Measurements from ENCODE around the gene IER2. TPM values are rescaled to one million over a fixed set of nuclear protein-coding genes. Genes with fewer than 3 reads are reported as not detected.

Gene IER2, protein sequence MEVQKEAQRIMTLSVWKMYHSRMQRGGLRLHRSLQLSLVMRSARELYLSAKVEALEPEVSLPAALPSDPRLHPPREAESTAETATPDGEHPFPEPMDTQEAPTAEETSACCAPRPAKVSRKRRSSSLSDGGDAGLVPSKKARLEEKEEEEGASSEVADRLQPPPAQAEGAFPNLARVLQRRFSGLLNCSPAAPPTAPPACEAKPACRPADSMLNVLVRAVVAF
- polyA plus RNA-seq: 100 to 1,000 TPM in 1 of 2 donors, 10 to 100 TPM in 1; 52.1 to 101 TPM

DNA sequence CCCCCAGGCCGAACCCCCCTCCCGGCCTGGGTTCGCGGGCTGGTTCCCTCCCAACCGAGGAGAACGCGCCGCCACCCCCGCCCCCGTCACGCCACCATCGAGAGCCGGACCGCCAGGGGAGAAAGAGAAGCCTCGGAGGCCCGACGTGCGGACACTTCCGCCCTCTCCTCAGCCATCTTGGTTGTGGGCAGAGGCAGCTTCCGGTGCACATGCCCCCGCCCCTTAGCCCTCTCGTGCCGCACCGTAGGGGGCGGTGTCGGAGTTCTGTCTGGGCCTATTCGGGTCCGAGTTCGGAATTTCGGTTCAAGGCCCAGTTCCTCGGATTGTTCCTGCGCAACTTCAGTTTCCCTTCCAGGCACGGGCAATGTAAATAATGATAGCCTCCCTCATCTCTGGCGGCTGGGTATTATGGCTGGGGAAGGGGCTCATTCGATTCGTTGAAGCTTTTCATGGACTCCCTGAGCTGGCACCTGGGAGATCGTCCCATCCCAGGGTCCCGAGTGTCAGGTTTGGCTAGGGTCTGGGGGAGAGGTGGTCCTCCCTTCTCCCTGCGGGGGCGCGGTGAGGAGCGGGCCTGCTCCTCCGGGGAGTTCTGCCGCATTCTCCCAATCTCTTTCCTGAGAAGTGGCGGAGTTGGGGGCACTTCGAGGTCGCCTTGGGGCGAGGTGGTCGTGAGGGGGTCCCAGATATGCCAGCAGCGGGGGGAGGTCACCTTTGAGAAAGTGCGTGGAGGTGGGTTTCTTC is at the start of gene IER2, which contains the start of gene STX10:
Gene IER2, plus strand, starts transcription at position 225 of the 744 bp plus-strand sequence. CDS start 2,776 bp downstream, outside the sequence.
Gene STX10, minus strand, starts transcription at position 189 of the 744 bp plus-strand sequence. CDS start 202 bp downstream, outside the sequence.
- H3K36me3 ChIP-seq (ENCODE audit: control insufficient read depth in 2 of 2, insufficient read depth in 2 of 2, low read length in 1 of 2): no peaks in the 10 kb centered on the region
- 1% methylated on average over 31 to 51 of the region's 51 CpGs for WGBS, 2 donors
- H3K27me3 ChIP-seq (ENCODE audit: control insufficient read depth in 1 of 2, insufficient read depth in 2 of 2, low read length in 2 of 2): no peaks in the 10 kb centered on the region
- peaks cover 0 to 4% of the 10 kb centered on the region in 2 donors for H3K4me1 ChIP-seq (ENCODE audit: control insufficient read depth in 2 of 2, insufficient read depth in 2 of 2, low read length in 1 of 2)
- peak within 1 kb of the TSS; percentile 80 to 95 for H3K4me3 ChIP-seq (ENCODE audit: low read depth in 1 of 2, low read length in 2 of 2)
- H3K27ac ChIP-seq (ENCODE audit: low read depth in 2 of 2, low read length in 1 of 2): peak within 1 kb of the TSS; percentile 97 to 100
- no peaks in the 10 kb centered on the region for H3K9me3 ChIP-seq (ENCODE audit: control insufficient read depth in 2 of 2, insufficient read depth in 1 of 2, low read depth in 1 of 2, low read length in 1 of 2)

DNA sequence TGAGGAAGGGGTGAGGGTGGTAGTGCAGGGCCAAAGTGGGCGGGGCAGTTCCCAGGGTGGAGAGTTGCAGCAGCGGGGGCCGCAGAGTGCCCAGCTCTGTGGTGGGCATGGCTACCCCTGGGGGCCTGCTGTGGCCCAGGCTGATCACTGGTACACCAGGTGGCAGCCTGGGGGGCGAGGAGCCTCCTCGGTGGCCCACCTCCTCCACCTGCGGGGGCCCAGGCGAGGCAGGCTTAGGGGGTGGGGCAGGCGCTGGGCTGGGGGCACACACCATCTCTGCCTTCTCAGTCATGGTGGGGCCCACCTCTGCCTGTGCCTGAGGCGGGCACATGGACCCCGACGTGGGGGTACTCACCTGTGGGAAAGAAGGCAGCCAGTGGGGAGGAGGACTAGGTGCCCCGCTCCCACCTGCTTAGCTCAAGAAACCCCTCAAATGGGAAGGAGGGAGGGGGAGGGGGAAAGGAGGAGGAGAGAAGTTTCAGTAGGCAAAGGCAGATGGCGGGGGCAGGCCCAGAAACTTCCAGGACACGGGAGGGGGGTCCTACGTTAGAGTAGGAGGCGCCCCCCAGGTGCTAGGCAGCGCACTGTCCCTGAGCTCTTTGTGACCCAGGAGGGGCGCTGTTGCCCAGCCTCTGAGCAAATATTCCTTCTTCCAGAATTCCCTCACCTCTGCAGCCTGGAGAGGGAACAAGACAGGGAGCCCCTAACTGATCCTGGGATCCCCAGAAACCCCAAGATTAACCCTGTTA is 49.2 kb upstream of the IER2 start:
- 69 to 71% methylated on average over 17 to 18 of the region's 18 CpGs for WGBS, 2 donors
- Histone ChIP-seq H3K36me3 (ENCODE audit: control insufficient read depth in 2 of 2, insufficient read depth in 2 of 2, low read length in 1 of 2) (peaks cover 0 to 3% of the 10 kb centered on the region in 2 donors), H3K9me3 (ENCODE audit: control insufficient read depth in 2 of 2, insufficient read depth in 1 of 2, low read depth in 1 of 2, low read length in 1 of 2) (peaks cover 0 to 2% of the 10 kb centered on the region in 2 donors), H3K4me1 (ENCODE audit: control insufficient read depth in 2 of 2, insufficient read depth in 2 of 2, low read length in 1 of 2) (peaks cover 0 to 23% of the 10 kb centered on the region in 2 donors), H3K27me3 (ENCODE audit: control insufficient read depth in 1 of 2, insufficient read depth in 2 of 2, low read length in 2 of 2) (no peaks in the 10 kb centered on the region), H3K27ac (ENCODE audit: low read depth in 2 of 2, low read length in 1 of 2) (no peak overlapping the region), H3K4me3 (ENCODE audit: low read depth in 1 of 2, low read length in 2 of 2) (no peak overlapping the region)

DNA sequence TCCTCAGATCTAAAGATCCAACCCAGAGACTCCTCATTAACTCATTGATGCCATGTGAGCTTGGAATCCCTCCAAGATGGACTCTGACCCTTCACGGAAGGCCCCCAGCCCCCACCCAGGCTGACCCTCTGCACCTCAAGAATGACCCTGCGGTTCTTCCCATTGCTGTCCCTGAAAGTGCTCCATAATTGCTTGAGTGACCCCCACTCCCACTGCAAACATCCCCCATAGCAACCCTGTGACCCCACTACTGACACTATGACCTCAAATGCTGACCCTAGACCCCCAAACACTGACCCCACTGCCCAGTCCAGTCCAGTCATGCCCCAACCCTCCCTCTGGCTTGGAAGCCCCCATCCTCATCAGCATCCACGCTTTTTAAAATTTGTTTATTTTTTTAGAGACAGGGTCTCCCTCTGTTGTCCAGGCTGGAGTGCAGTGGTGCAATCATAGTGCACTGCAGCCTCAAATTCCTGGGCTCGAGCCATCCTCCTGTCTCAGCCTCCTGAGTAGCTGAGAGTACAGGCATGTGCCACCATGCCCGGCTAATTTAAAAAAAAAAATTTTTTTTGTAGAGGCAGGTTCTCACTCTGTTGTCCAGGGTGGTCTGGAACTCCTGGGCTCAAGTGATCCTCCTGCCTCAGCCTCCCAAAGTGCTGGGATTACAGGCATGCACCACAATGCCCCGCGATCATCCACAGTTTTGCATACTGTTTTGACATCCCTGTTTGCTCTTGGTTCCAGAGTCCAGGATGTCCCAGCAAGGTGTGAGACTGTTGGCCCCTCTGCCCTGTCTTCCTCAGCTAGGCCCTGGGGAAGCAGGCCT is 48.4 kb upstream of the IER2 start:
- 70% methylated on average over 7 of the region's 7 CpGs for WGBS, 2 donors
- Histone ChIP-seq H3K27me3 (ENCODE audit: control insufficient read depth in 1 of 2, insufficient read depth in 2 of 2, low read length in 2 of 2) (no peaks in the 10 kb centered on the region), H3K4me1 (ENCODE audit: control insufficient read depth in 2 of 2, insufficient read depth in 2 of 2, low read length in 1 of 2) (peaks cover 0 to 23% of the 10 kb centered on the region in 2 donors)

DNA sequence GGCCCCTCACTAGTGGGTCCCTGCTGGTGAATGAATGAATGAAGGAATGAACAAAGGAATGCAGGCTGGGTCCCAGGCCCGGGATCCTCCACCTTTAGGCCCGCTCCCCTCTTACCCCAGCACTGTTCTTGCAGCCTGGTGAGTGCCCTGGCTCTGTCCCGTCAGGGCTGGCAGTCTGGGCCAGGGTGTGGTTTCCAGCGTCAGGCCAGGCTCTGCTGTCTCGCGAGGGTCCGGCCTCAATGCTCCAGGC is 47.9 kb upstream of the IER2 start:
- Histone ChIP-seq H3K9me3 (ENCODE audit: control insufficient read depth in 2 of 2, insufficient read depth in 1 of 2, low read depth in 1 of 2, low read length in 1 of 2) (peaks cover 0 to 2% of the 10 kb centered on the region in 2 donors), H3K27ac (ENCODE audit: low read depth in 2 of 2, low read length in 1 of 2) (peak overlapping the region; percentile 58 to 63), H3K4me3 (ENCODE audit: low read depth in 1 of 2, low read length in 2 of 2) (peak overlapping the region; percentile 32 to 45), H3K36me3 (ENCODE audit: control insufficient read depth in 2 of 2, insufficient read depth in 2 of 2, low read length in 1 of 2) (peaks cover 0 to 4% of the 10 kb centered on the region in 2 donors), H3K4me1 (ENCODE audit: control insufficient read depth in 2 of 2, insufficient read depth in 2 of 2, low read length in 1 of 2) (peaks cover 0 to 23% of the 10 kb centered on the region in 2 donors), H3K27me3 (ENCODE audit: control insufficient read depth in 1 of 2, insufficient read depth in 2 of 2, low read length in 2 of 2) (no peaks in the 10 kb centered on the region)
- 8 to 9% methylated on average over 5 to 7 of the region's 7 CpGs for WGBS, 2 donors

More for the DNA sequence above, 48.4 kb upstream of the IER2 start:
- Histone ChIP-seq H3K27ac (ENCODE audit: low read depth in 2 of 2, low read length in 1 of 2) (peak overlapping the region; percentile 58 to 63), H3K9me3 (ENCODE audit: control insufficient read depth in 2 of 2, insufficient read depth in 1 of 2, low read depth in 1 of 2, low read length in 1 of 2) (peaks cover 0 to 2% of the 10 kb centered on the region in 2 donors), H3K36me3 (ENCODE audit: control insufficient read depth in 2 of 2, insufficient read depth in 2 of 2, low read length in 1 of 2) (peaks cover 0 to 3% of the 10 kb centered on the region in 2 donors), H3K4me3 (ENCODE audit: low read depth in 1 of 2, low read length in 2 of 2) (peak overlapping the region; percentile 32 to 45)

DNA sequence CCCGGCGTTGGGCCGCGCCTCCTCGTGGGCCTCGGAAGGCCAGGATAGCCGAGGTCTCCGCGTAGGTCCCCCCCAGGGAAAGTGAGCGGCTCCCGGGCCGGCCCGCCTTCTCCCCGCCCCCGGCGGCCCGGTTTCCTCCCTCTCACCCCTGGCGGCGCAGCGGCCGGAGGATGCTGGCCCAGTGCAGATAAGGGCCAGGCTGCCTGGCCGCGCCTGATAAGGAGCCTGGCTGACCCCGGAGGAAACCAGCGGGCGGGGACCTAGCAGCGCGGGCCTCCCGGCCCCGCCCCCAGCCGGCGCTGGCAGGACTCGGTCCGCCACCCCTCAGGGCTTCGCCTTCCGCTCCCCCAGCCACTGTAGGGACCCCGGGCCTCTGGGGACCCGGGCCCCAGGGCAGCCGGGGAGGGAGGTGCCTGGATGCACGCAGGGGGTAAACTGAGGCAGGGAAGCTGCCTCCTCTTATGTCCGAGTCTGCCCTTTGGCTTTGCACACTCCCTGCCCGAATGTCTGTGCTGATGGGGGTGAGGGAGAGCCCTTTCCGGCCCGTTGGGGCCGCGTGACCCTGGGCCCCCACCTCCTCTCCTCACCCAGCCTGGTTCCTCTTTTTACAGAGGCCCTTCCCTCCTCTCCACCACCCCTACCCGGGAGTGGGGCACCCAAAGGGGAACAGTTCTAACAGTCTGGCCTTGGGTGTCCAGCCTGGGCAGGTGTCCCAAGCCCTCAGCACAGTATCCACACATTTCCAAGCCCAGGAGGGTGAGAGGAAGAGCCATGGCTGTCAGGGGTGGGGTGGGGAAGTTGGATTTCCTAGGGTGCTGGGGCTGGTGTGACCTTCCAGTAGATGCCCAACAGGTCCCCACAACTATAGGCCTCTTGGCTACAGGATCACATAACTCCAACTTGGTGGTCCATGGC is 47.3 kb upstream of the IER2 start, which contains the start of gene LYL1:
Gene LYL1, minus strand, starts transcription at position 193 of the 915 bp plus-strand sequence. CDS start 1,687 bp downstream, outside the sequence.
- Histone ChIP-seq H3K9me3 (ENCODE audit: control insufficient read depth in 2 of 2, insufficient read depth in 1 of 2, low read depth in 1 of 2, low read length in 1 of 2) (peaks cover 0 to 2% of the 10 kb centered on the region in 2 donors), H3K27me3 (ENCODE audit: control insufficient read depth in 1 of 2, insufficient read depth in 2 of 2, low read length in 2 of 2) (no peaks in the 10 kb centered on the region), H3K27ac (ENCODE audit: low read depth in 2 of 2, low read length in 1 of 2) (peak within 1 kb of the TSS; percentile 63), H3K4me3 (ENCODE audit: low read depth in 1 of 2, low read length in 2 of 2) (peak within 1 kb of the TSS; percentile 32 to 45), H3K36me3 (ENCODE audit: control insufficient read depth in 2 of 2, insufficient read depth in 2 of 2, low read length in 1 of 2) (peaks cover 0 to 9% of the 10 kb centered on the region in 2 donors), H3K4me1 (ENCODE audit: control insufficient read depth in 2 of 2, insufficient read depth in 2 of 2, low read length in 1 of 2) (peaks cover 0 to 23% of the 10 kb centered on the region in 2 donors)
- WGBS, 2 donors: 2 to 3% methylated on average over 47 of the region's 47 CpGs

DNA sequence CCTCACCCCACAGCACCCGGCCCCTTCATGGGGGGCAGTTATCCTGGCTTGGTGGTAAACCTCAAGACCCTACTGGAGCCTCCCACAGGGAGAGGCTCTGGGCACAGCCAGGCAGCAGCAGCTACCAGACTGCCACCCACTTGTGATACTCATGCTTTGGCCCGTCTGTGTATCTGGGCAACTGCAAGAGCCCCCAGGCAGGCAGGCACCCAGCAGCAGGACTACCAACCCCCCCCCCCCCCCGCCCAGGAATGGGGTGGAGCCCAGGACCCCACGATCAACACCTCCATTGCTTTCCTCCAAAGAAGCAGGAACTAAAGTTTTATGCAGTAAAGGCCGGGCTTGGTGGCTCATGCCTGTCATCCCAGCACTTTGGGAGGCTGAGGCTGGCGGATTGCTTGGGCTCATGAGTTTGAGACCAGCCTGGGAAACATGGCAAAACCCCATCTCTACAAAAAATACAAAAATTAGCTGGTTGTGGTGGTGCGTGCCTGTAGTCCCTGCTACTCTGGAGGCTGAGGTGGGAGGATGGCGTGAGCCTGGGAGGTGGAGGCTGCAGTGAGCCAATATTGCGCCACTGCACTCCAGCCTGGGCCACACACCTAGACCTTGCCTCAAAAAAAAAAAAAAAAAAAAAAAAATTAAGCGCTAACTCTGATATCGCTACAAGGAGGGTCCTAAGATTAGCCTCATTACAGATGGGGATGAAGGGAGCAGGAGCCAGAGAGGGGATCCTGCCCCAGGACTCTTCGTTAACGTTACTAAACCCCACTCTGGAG is 46.4 kb upstream of the IER2 start:
- H3K4me3 ChIP-seq (ENCODE audit: low read depth in 1 of 2, low read length in 2 of 2): no peak overlapping the region
- peak overlapping the region in 1 of 2 donors; percentile 39 for H3K27ac ChIP-seq (ENCODE audit: low read depth in 2 of 2, low read length in 1 of 2)
- WGBS, 2 donors: 71 to 73% methylated on average over 13 of the region's 13 CpGs
- peaks cover 0 to 9% of the 10 kb centered on the region in 2 donors for H3K36me3 ChIP-seq (ENCODE audit: control insufficient read depth in 2 of 2, insufficient read depth in 2 of 2, low read length in 1 of 2)
- no peaks in the 10 kb centered on the region for H3K27me3 ChIP-seq (ENCODE audit: control insufficient read depth in 1 of 2, insufficient read depth in 2 of 2, low read length in 2 of 2)
- H3K4me1 ChIP-seq (ENCODE audit: control insufficient read depth in 2 of 2, insufficient read depth in 2 of 2, low read length in 1 of 2): peaks cover 0 to 21% of the 10 kb centered on the region in 2 donors
- H3K9me3 ChIP-seq (ENCODE audit: control insufficient read depth in 2 of 2, insufficient read depth in 1 of 2, low read depth in 1 of 2, low read length in 1 of 2): peaks cover 0 to 2% of the 10 kb centered on the region in 2 donors

DNA sequence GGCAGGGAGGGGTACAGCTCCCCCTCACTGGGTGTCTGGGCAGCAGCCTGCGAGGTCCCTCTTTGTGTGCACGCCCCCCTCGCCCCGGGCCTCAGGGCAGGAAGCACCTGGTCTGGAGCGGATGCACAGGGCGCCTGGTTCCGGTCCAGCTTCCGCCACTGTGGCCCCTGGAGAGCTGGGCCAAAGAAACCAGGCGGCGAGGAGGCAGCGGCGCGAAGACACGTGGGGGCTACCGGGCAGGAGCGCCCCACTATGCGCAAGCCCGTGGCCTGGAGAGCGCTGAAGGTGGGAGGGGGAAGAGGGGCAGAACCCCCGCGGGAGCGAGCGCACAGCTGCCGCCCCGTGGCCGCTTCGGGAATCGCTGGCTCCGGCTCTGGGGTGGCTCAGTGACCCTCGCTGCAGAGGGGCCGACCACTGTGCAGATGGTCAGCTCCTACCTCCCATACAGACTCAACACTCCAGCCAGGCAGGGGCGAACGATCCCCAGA is 45.8 kb upstream of the IER2 start:
- H3K27ac ChIP-seq (ENCODE audit: low read depth in 2 of 2, low read length in 1 of 2): peak overlapping the region; percentile 34 to 39
- H3K36me3 ChIP-seq (ENCODE audit: control insufficient read depth in 2 of 2, insufficient read depth in 2 of 2, low read length in 1 of 2): peaks cover 0 to 13% of the 10 kb centered on the region in 2 donors
- H3K27me3 ChIP-seq (ENCODE audit: control insufficient read depth in 1 of 2, insufficient read depth in 2 of 2, low read length in 2 of 2): no peaks in the 10 kb centered on the region
- H3K4me1 ChIP-seq (ENCODE audit: control insufficient read depth in 2 of 2, insufficient read depth in 2 of 2, low read length in 1 of 2): peaks cover 0 to 17% of the 10 kb centered on the region in 2 donors
- peak overlapping the region in 1 of 2 donors; percentile 31 for H3K4me3 ChIP-seq (ENCODE audit: low read depth in 1 of 2, low read length in 2 of 2)
- WGBS, 2 donors: 42 to 46% methylated on average over 25 to 33 of the region's 33 CpGs
- H3K9me3 ChIP-seq (ENCODE audit: control insufficient read depth in 2 of 2, insufficient read depth in 1 of 2, low read depth in 1 of 2, low read length in 1 of 2): peaks cover 0 to 2% of the 10 kb centered on the region in 2 donors
